ENCODE results near the gene NUP107. TPM values are rescaled to one million over a fixed set of nuclear protein-coding genes. Genes with fewer than 3 reads are reported as not detected.

The NUP107 gene
- total RNA-seq, 1 donor, result 53.1 TPM

DNA sequence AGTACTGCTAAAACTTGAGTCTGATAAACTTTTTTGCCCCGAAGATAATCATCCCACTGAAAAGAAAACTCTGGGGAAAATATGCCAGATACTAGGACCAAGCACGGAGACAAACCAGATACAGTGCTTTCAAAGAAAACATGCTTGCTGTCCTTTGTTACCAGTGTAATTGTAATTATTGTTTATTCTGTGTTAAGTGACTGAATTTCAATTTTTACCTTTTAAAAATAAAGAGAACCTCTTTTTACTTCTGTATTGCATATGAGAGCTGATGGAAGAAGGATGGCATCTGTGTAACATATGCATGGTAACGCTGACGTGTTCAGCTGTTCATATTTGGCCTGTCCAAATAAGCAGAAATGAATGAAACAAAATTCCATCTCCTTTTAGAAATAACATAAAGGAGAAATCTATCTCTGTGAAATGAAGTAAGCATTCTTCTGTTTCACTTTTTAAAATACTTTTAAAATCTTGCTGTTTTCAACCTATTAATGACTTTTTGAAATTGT lies 81.7 kb downstream of the NUP107 start:
- DNase-seq (ENCODE audit: low read depth), result no peak
- TF ChIP-seq, protein P1, sequence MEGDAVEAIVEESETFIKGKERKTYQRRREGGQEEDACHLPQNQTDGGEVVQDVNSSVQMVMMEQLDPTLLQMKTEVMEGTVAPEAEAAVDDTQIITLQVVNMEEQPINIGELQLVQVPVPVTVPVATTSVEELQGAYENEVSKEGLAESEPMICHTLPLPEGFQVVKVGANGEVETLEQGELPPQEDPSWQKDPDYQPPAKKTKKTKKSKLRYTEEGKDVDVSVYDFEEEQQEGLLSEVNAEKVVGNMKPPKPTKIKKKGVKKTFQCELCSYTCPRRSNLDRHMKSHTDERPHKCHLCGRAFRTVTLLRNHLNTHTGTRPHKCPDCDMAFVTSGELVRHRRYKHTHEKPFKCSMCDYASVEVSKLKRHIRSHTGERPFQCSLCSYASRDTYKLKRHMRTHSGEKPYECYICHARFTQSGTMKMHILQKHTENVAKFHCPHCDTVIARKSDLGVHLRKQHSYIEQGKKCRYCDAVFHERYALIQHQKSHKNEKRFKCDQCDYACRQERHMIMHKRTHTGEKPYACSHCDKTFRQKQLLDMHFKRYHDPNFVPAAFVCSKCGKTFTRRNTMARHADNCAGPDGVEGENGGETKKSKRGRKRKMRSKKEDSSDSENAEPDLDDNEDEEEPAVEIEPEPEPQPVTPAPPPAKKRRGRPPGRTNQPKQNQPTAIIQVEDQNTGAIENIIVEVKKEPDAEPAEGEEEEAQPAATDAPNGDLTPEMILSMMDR (IDR thresholded peaks at IDR 0.05; ENCODE audit: insufficient read depth, low read depth, low read length), result no peak
- H3K4me3 ChIP-seq (ENCODE audit: low read depth, low read length), result no peak overlapping the region

GRCh38 chr12:68769941-68770340 lies 83.2 kb downstream of the NUP107 start:
- TF ChIP-seq, protein P1 (IDR thresholded peaks at IDR 0.05; ENCODE audit: insufficient read depth, low read depth, low read length), result no peak
- DNase-seq (ENCODE audit: low read depth), result no peak
- H3K4me3 ChIP-seq (ENCODE audit: low read depth, low read length), result no peak overlapping the region

GRCh38 chr12:68771223-68771925 lies 84.6 kb downstream of the NUP107 start:
- no peak overlapping the region for H3K4me3 ChIP-seq (ENCODE audit: low read depth, low read length)
- DNase-seq (ENCODE audit: low read depth), result no peak
- TF ChIP-seq, protein P1 (IDR thresholded peaks at IDR 0.05; ENCODE audit: insufficient read depth, low read depth, low read length), result no peak

DNA sequence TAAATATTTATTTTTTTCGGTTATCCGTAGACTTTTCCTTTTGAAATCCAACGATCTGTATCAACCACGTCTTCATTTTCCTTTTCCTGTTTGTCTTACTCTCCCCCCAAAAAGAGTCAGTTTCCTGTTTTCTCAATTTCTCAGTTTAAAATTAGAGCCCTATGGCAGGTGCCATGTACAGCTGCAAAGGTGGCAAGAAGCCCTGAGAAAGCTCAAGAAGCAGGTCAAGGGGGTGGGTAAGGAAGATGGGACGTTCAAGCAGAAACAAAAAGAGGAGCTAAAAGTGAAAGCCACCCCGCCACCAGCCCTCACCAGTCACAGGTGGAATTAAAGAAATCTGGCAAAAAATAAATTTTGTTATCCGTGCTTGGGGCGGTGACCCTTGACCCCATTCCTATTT lies 85.9 kb downstream of the NUP107 start:
- no peak for DNase-seq (ENCODE audit: low read depth)
- TF ChIP-seq, protein P1 (IDR thresholded peaks at IDR 0.05; ENCODE audit: insufficient read depth, low read depth, low read length), result no peak
- no peak overlapping the region for H3K4me3 ChIP-seq (ENCODE audit: low read depth, low read length)

- DNase-seq (ENCODE audit: low read depth), result peak; percentile 32
- no peak overlapping the region for H3K4me3 ChIP-seq (ENCODE audit: low read depth, low read length)
- TF ChIP-seq, protein P1 (IDR thresholded peaks at IDR 0.05; ENCODE audit: insufficient read depth, low read depth, low read length), result no peak
These were observed 86.8 kb downstream of the NUP107 start for GRCh38 chr12:68773582-68773981.

DNA sequence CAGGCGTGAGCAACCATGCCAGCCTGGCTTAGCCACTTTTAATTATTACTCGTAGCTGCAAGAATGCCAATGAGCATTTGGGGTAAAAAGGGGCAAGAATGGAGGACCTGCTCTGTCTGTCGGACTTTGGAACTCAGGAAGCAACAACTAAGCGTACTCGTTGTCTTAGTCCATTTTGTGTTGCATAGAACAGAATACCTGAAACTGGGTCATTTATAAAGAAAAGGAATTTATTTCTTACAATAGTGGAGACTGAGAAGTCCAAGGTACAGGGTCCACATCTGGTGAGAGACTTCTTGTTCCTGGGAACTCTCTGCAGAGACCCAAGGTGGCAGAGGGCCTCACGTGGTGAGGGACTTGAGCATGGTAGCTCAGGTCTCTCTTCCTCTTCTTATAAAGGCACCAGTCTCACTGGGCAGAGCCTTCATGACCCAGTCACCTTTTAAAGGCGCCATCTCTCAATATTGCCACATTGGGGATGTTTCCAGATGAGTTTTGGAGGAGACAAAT lies 88.4 kb downstream of the NUP107 start:
- TF ChIP-seq, protein P1 (IDR thresholded peaks at IDR 0.05; ENCODE audit: insufficient read depth, low read depth, low read length), result no peak
- no peak overlapping the region for H3K4me3 ChIP-seq (ENCODE audit: low read depth, low read length)
- no peak for DNase-seq (ENCODE audit: low read depth)

All from fibroblast of villous mesenchyme (primary cell).